ENCODE measurements around the gene ARHGAP45. TPM values are rescaled to one million over a fixed set of nuclear protein-coding genes. Genes with fewer than 3 reads are reported as not detected.

Gene ARHGAP45, protein sequence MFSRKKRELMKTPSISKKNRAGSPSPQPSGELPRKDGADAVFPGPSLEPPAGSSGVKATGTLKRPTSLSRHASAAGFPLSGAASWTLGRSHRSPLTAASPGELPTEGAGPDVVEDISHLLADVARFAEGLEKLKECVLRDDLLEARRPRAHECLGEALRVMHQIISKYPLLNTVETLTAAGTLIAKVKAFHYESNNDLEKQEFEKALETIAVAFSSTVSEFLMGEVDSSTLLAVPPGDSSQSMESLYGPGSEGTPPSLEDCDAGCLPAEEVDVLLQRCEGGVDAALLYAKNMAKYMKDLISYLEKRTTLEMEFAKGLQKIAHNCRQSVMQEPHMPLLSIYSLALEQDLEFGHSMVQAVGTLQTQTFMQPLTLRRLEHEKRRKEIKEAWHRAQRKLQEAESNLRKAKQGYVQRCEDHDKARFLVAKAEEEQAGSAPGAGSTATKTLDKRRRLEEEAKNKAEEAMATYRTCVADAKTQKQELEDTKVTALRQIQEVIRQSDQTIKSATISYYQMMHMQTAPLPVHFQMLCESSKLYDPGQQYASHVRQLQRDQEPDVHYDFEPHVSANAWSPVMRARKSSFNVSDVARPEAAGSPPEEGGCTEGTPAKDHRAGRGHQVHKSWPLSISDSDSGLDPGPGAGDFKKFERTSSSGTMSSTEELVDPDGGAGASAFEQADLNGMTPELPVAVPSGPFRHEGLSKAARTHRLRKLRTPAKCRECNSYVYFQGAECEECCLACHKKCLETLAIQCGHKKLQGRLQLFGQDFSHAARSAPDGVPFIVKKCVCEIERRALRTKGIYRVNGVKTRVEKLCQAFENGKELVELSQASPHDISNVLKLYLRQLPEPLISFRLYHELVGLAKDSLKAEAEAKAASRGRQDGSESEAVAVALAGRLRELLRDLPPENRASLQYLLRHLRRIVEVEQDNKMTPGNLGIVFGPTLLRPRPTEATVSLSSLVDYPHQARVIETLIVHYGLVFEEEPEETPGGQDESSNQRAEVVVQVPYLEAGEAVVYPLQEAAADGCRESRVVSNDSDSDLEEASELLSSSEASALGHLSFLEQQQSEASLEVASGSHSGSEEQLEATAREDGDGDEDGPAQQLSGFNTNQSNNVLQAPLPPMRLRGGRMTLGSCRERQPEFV
- total RNA-seq: 0.78 and 1.5 TPM in 2 replicates

DNA sequence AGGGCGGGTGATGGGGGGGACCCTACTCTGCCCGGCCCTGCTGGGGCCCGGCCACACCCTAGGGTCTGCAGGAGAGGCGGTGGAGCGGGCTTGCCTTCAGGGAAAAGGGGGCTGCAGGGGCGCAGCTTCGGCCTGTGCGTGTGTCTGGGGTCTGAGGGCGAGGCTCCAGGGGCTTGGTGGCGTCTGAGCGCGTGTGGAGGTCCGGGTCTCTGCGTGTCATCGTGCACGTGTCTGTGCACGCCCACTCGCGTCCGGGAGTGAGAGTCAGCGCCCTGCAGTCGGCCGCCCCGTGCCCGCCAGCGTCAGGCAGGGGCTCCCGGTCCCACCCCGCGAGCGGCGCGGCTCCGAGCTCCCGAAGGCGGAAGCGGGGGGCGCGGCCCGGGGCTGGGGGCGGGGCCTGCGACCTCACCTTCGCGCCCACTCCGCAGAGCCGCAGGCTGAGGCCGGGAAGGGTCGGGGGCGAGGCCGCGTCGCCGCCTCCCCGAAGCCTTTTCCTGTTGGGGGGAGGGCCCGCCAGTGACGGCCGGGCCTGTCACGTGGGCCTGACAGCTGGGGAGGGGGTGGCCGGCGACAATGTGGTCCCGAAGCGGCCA lies at the start of gene ARHGAP45:
Gene ARHGAP45, plus strand, starts transcription at position 420 of the 593 bp plus-strand sequence. CDS start 239 bp downstream, outside the sequence.

DNA sequence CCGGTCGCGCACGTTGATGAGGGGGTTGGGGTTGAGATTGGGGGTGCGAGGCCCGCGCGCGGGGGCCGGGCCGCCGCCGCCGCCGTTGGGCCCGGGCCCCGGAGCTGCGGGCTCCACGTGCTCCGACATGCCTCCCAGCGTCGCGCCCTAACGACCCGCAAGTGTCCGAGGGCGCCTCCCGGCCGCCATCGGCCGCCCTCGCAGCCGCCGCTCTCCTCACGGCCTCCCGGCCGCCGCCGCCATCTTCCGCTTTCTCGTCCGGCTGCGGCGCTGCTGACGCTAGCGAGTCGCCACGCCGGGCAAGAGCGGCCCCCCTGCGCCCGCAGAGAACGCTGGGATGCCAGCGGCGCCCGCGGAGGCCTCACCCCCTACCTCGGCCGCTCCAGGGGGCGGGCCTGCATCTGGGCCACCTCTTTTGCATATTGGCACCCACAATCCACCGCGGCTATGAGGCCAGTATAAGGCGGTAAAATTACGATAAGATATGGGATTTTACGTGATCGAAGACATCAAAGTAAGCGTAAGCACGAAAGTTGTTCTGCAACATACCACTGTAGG lies 46.0 kb upstream of the ARHGAP45 start, which contains the start of gene TMEM259:
Gene TMEM259, minus strand, starts transcription at position 256 of the 558 bp plus-strand sequence. Its CDS starts 127 bp downstream, at position 129.

DNA sequence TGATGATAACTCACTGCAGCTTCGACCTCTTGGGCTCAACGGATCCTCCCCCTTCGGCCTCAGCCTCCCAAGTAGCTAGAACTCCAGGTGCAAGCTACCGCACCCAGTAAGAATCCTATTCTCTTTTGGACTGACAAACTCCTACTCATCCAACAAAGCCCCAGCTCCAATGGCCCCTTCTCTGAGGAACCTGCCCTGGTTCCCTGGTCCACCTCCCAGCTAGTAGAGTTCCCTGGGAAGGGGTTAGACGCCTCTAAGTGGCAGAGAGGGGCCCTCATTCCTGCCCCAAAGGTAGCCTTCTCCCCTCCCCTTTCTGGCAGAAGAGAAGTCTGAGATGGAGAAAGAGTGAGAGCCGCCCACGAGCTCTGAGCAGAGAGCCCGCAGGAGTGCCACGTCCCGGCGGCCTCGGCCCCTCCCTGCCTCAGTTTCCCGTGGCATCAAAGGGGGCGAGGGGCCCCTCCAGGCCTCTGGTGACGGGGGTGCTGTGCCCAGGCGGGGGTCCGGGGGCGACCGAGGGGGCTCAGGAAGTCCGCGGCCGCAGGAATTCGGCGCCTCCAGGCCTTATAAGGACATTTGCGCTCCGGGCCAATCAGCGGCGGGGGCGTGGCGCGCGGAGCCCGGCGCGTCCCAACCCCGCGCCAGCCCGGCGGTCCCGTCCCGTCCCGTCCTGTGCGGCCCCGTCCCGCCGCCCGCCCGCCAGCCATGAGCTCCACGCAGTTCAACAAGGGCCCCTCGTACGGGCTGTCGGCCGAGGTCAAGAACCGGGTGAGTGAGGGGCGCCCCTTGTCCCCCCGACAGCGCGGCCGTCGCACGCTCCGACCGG lies 40.8 kb upstream of the ARHGAP45 start, which contains the start of gene CNN2:
Gene CNN2, plus strand, starts transcription at position 649 of the 823 bp plus-strand sequence. Its CDS starts 54 bp downstream, at position 703.

DNA sequence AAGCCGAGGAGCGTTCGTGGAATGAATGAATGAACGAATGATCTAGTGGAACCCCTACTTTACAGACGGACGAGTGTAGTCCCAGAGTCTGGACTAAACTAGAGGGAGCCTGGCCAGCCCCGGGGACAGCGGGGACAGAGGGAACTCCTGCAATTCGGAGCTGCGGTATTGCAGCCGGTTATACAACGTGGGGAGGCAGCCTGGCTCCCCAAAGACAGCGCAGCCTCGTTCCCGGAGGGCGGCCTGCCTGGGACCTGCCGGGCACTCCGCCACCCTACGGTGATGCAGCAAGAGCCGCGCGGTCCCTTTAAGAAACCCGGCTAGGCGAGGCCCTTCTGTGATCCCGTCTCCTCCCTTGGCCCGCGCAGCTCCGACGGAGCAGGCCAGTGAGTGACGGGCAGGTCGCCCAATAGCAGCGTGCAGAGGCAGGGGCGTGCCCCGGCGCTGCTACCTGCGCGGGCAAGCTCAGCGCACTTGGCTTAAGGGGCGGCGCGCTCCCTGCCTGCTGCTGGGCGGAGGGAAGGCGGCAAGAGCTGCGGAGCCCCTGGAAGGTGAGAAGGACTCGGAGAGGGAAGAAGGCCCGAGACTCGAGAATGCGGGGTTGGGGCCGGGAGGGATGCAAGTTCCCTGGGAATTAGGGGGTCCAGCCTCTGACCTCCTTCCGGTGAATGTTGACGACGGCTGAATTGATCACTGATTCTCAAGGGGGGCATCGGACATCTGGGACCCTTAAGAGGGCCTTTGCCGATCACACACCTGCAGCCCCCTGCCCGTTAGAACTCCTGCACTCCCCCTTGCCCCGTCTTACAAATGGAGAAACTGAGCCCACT lies 27.1 kb upstream of the ARHGAP45 start, which contains the start of gene ABCA7:
Gene ABCA7, plus strand, starts transcription at position 462 of the 830 bp plus-strand sequence. CDS start 1,255 bp downstream, outside the sequence.

DNA sequence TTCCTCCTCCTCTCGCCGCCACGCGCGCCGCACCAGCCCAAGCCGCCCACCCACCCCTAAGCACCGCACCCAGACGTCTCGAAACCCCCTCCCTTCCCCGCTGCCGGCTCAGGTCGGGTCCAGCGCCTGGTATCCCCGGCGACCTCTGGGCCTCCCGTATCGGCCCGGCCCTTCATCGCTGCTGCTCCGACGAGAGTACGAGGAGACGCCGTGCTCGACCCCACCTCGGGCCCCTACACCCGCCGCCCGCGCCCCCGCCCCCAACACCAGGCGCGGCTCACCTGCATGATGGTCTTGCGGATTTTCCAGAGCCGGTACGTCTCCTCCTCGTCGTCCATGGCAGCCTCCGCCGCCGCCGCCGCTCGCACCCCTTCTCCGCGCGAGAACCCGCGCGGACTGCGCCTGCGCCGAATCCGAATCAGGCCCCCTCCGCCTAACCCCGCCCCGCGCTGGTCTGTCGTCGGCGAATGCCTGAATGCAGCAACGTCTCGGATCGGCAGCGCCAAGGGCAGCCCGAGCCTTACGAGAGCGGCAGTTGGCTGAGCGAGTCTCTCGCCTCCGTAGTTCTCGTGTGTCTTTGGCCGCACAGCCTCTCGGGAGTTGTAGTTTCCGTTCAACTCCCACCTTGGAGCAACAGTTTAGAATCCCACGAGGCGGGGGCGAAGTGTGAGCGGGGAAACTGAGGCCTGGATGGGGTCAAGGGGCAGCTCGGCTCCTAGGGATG lies 28.2 kb downstream of the ARHGAP45 start, which contains the start of gene POLR2E:
Gene POLR2E, minus strand, starts transcription at position 398 of the 724 bp plus-strand sequence. Its CDS starts 60 bp downstream, at position 338.

DNA sequence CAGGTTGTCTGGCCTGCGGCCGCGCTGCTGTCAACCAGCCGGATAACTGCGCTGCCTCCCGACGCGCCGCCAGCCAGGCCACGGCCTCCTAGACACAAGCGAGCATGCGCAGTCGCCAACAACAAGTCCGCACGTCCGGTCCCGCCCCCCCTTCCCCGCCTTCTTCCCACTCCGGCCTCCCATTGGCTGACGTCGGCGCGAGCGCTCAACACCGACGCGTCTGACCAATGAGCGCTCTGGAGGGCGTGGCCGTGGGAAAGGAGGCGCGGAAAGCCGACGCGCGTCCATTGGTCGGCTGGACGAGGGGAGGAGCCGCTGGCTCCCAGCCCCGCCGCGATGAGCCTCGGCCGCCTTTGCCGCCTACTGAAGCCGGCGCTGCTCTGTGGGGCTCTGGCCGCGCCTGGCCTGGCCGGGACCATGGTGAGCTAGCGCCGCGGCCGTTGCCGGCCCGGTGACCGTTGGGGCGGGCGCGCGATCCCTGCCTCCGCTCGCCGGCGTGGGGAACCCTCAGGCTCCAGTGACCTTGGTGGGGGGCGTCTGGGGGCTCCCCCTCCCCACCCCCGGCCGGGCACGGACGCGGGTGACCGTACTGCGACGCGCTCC lies 36.8 kb downstream of the ARHGAP45 start, which contains the start of gene GPX4:
Gene GPX4, plus strand, starts transcription at position 287 of the 603 bp plus-strand sequence. Its CDS starts 50 bp downstream, at position 337.

Small RNA genes within 50 kb of the gene (small RNA-seq; reads per million reads assigned to genes)
- gene RNU6-2: 14.5 reads per million, percentile 96 among the genes with 10 or more reads in this experiment

Other genes with a start within 250 kb of the ARHGAP45 start
- not detected in 2 replicates for gene PLPPR3, start 245.2 kb upstream of the ARHGAP45 start, total RNA-seq
- gene AZU1, start 239.3 kb upstream of the ARHGAP45 start, total RNA-seq: not detected in 2 replicates
- not detected in 2 replicates for gene PRTN3, start 226.2 kb upstream of the ARHGAP45 start, total RNA-seq
- 0.20 and 0.37 TPM in 2 replicates for gene ELANE, start 214.9 kb upstream of the ARHGAP45 start, total RNA-seq
- gene CFD, start 207.5 kb upstream of the ARHGAP45 start, total RNA-seq: 8.0 and 144 TPM in 2 replicates
- gene MED16, start 174.0 kb upstream of the ARHGAP45 start, total RNA-seq: 24.3 and 25.0 TPM in 2 replicates
- gene RNU6-9, start 173.7 kb upstream of the ARHGAP45 start, total RNA-seq: not detected in 2 replicates
- gene R3HDM4, start 153.9 kb upstream of the ARHGAP45 start, total RNA-seq: 23.1 and 25.7 TPM in 2 replicates
- gene KISS1R, start 149.8 kb upstream of the ARHGAP45 start, total RNA-seq: not detected in 2 replicates
- gene ARID3A, start 141.1 kb upstream of the ARHGAP45 start, total RNA-seq: 18.4 and 33.2 TPM in 2 replicates
- gene WDR18, start 82.8 kb upstream of the ARHGAP45 start, total RNA-seq: 68.0 and 80.9 TPM in 2 replicates
- under 0.01 and 0.20 TPM in 2 replicates for gene GRIN3B, start 66.7 kb upstream of the ARHGAP45 start, total RNA-seq
- 68.3 and 80.5 TPM in 2 replicates for gene TMEM259, start 46.0 kb upstream of the ARHGAP45 start, total RNA-seq
- gene RNU6-2, start 45.6 kb upstream of the ARHGAP45 start, total RNA-seq: not detected in 2 replicates
- 122 and 131 TPM in 2 replicates for gene CNN2, start 40.6 kb upstream of the ARHGAP45 start, total RNA-seq
- 4.0 and 4.3 TPM in 2 replicates for gene ABCA7, start 27.1 kb upstream of the ARHGAP45 start, total RNA-seq
- 84.5 and 113 TPM in 2 replicates for gene POLR2E, start 28.2 kb downstream of the ARHGAP45 start, total RNA-seq
- gene GPX4, start 36.8 kb downstream of the ARHGAP45 start, total RNA-seq: 326 and 402 TPM in 2 replicates
- gene SBNO2, start 107.1 kb downstream of the ARHGAP45 start, total RNA-seq: 44.4 and 46.3 TPM in 2 replicates
- gene STK11, start 138.6 kb downstream of the ARHGAP45 start, total RNA-seq: 58.4 and 85.0 TPM in 2 replicates
- gene CBARP, start 170.8 kb downstream of the ARHGAP45 start, total RNA-seq: 2.9 and 4.7 TPM in 2 replicates
- gene ATP5F1D, start 174.6 kb downstream of the ARHGAP45 start, total RNA-seq: 25.4 and 32.7 TPM in 2 replicates
- 15.8 and 21.9 TPM in 2 replicates for gene MIDN, start 181.4 kb downstream of the ARHGAP45 start, total RNA-seq
- 99.2 and 106 TPM in 2 replicates for gene CIRBP, start 202.2 kb downstream of the ARHGAP45 start, total RNA-seq
- gene FAM174C, start 208.4 kb downstream of the ARHGAP45 start, total RNA-seq: 28.9 and 36.4 TPM in 2 replicates
- gene EFNA2, start 218.7 kb downstream of the ARHGAP45 start, total RNA-seq: not detected in 2 replicates

Data from subcutaneous preadipocyte (primary cell).